PC-3 (cell line): ENCODE measurements around the gene ITGAL. TPM values are rescaled to one million over a fixed set of nuclear protein-coding genes. Genes with fewer than 3 reads are reported as not detected.
A peak's percentile ranks its signal among the peaks of the same experiment; 100 is the strongest.

ENCODE experiments used
- ATAC-seq: fragments of 200-7000 bp; cut with Tn5 transposase; 2 replicates; pipeline ENCODE4 v1.9.1; 2020; ENCODE audit warnings: mild to moderate bottlenecking, moderate library complexity
- BruUV-seq: library from RNA; stranded (reverse); fragments of 400-500 nt; replicated peaks from 2 replicates; lab custom pipeline; 2021; lab: Mats Ljungman, UMichigan
- CTCF ChIA-PET: fragments of 300-600 bp; sonication (Branson Sonifier 250); formaldehyde crosslinking; loops from one replicate; lab custom pipeline; 2022; ENCODE audit warnings: antibody characterized with exemption; lab: Charles Lee
- POLR2A ChIA-PET: fragments of 300-600 bp; sonication (Branson Sonifier 250); formaldehyde crosslinking; loops from one replicate; lab custom pipeline; 2022; ENCODE audit warnings: antibody characterized with exemption; ENCODE audit not compliant: unreplicated experiment; lab: Charles Lee
- DNase-seq: peaks from one replicate; pipeline ENCODE4 v3.0.0-alpha.2; 2015
- H2AFZ ChIP-seq: fragments of 300-600 bp; sonication (generic); 2 replicates; pipeline ENCODE4 v1.6.0; 2016; ENCODE audit warnings: antibody characterized with exemption, low read length
- H3F3A ChIP-seq: fragments of 300-600 bp; sonication (generic); one replicate; pipeline ENCODE4 v1.6.0; 2017; ENCODE audit warnings: antibody characterized with exemption, low read length, control low read depth, mild to moderate bottlenecking; ENCODE audit not compliant: unreplicated experiment
- H3K27ac ChIP-seq: fragments of 300-600 bp; sonication (generic); 2 replicates; pipeline ENCODE4 v1.5.1; 2016; ENCODE audit warnings: mild to moderate bottlenecking, low read length
- H3K27me3 ChIP-seq: fragments of 300-600 bp; sonication (generic); 2 replicates; pipeline ENCODE4 v1.6.1; 2016; ENCODE audit warnings: low read length, mixed read lengths
- H3K36me3 ChIP-seq: fragments of 300-600 bp; sonication (generic); 2 replicates; pipeline ENCODE4 v1.6.1; 2016; ENCODE audit warnings: low read depth, mixed run types, low read length, mixed read lengths
- H3K4me1 ChIP-seq: fragments of 300-600 bp; sonication (generic); 2 replicates; pipeline ENCODE4 v1.5.1; 2016; ENCODE audit warnings: low read length; ENCODE audit not compliant: insufficient read depth
- H3K4me2 ChIP-seq: fragments of 300-600 bp; sonication (generic); 2 replicates; pipeline ENCODE4 v1.6.0; 2016; ENCODE audit warnings: low read length
- H3K4me3 ChIP-seq: fragments of 300-600 bp; sonication (generic); 2 replicates; pipeline ENCODE4 v1.5.1; 2016; ENCODE audit warnings: mild to moderate bottlenecking, low read length, mixed read lengths
- H3K79me2 ChIP-seq: fragments of 300-600 bp; sonication (generic); 2 replicates; pipeline ENCODE4 v1.6.1; 2017; ENCODE audit warnings: low read length, mixed read lengths
- H3K9ac ChIP-seq: fragments of 300-600 bp; sonication (generic); 2 replicates; pipeline ENCODE4 v1.6.0; 2016; ENCODE audit warnings: mild to moderate bottlenecking, low read length
- H3K9me2 ChIP-seq: fragments of 300-600 bp; sonication (generic); replicated peaks from 2 replicates; pipeline ENCODE4 v1.6.1; 2016; ENCODE audit warnings: mixed run types, low read length, mixed read lengths
- H3K9me3 ChIP-seq: fragments of 300-600 bp; sonication (generic); 2 replicates; pipeline ENCODE4 v1.6.1; 2016; ENCODE audit warnings: low read length, mixed read lengths
- H4K20me1 ChIP-seq: fragments of 300-600 bp; sonication (generic); 2 replicates; pipeline ENCODE4 v1.6.1; 2016; ENCODE audit warnings: low read length, mixed read lengths
- EZH2 ChIP-seq: fragments of 300-600 bp; sonication (generic); IDR thresholded peaks from one replicate; pipeline ENCODE4 v1.6.1; 2017; ENCODE audit warnings: antibody characterized with exemption, mild to moderate bottlenecking, low read length; ENCODE audit not compliant: unreplicated experiment
- EZH2phosphoT487 ChIP-seq: fragments of 300-600 bp; sonication (generic); IDR thresholded peaks from 2 replicates; pipeline ENCODE4 v1.6.1; 2018; ENCODE audit warnings: mild to moderate bottlenecking, antibody characterized with exemption, low read length, borderline replicate concordance
- intact Hi-C: fragments of 100-400 bp; cut with micrococcal nuclease; formaldehyde crosslinking; loops from 2 replicates; pipeline ENCODE4 v1.9.0; 2023
- microRNA-seq: library from miRNA; unstranded; fragments of <30 nt; microRNA quantifications from one replicate; pipeline ENCODE4 v1.1.0, GENCODE V29; 2020; ENCODE audit not compliant: unreplicated experiment
- total RNA-seq: library from RNA; depleted of rRNA; stranded (reverse); fragments of >200 nt; gene quantifications from 2 replicates; pipeline ENCODE4 v1.2.3, GENCODE V29; 2014; rRNA removed
- TF ChIP-seq, protein P1 (sequence below): fragments of 300-600 bp; sonication (generic); conservative IDR thresholded peaks from 2 replicates; pipeline ENCODE4 v1.5.1; 2017; ENCODE audit warnings: antibody characterized with exemption, low read depth, mild to moderate bottlenecking, low read length

ITGAL gene
- total RNA-seq, 1 experiment from 2014 or later = not detected

DNA sequence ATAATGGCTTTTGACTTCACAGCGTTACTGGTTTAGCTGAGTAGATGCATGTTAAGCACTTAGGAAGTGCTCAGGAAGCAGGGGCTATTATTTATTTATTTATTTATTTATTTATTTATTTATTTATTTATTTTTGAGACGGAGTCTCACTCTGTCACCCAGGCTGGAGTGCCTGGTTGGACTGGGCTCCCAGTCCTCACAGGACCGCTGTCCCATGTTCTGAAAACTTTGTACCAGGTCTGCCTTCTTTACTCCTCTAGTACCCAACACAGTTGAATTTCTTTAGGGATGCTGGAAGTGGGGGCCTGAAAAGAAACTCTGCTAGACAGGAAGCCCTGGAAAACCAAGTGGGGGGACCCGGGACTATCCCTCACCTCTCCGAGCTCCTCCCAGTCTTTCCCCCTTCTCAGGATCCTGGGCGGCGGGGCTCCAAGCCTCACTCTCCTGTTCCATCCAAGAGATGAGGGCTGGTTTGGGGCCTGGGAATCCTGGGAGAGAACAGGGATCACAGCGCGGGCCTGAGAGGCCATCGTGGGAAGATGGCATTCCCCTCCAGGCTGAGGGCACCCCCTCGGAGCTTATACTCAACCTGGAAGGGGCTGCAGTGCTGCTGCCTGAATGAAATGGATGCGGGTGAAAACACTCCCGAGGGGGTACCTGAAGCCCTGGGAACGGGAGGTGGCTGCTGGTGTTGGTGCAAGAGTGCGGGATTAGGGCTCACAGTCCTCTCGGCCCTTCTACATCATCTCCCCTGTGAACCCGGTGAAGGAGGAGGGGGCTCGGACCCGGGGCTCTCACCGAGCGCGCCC is 98.3 kb downstream of the ITGAL start:
- H3K27me3 ChIP-seq = no peaks in the 10 kb centered on the region
- ATAC-seq = 0 out of 2 replicates have a peak, but pooled peaks have one; percentile 1
- no peak for DNase-seq
- intact Hi-C loops = loop anchor here (10.0 kb wide), 1 partner anchor 64 kb away; no protein-coding TSS in a partner anchor
- peak overlapping the region; percentile 98 for H2AFZ ChIP-seq
- H3K4me2 ChIP-seq = peak overlapping the region; percentile 100
- peak overlapping the region; percentile 89 for H3K27ac ChIP-seq
- H4K20me1 ChIP-seq = no peaks in the 10 kb centered on the region
- ChIA-PET POLR2A (no interaction called here), CTCF (no interaction called here)
- peaks cover 7% of the 10 kb centered on the region; the same call in 1 of the 2 replicates for H3K79me2 ChIP-seq
- no peaks in the 10 kb centered on the region for H3F3A ChIP-seq
- no peaks in the 10 kb centered on the region for H3K9me2 ChIP-seq
- H3K9ac ChIP-seq = peak overlapping the region; percentile 92
- H3K4me3 ChIP-seq = peak overlapping the region; percentile 94
- H3K36me3 ChIP-seq = no peaks in the 10 kb centered on the region
- BruUV-seq = TSS peak; percentile 31
- no peaks in the 10 kb centered on the region for H3K9me3 ChIP-seq
- TF ChIP-seq, protein P1, sequence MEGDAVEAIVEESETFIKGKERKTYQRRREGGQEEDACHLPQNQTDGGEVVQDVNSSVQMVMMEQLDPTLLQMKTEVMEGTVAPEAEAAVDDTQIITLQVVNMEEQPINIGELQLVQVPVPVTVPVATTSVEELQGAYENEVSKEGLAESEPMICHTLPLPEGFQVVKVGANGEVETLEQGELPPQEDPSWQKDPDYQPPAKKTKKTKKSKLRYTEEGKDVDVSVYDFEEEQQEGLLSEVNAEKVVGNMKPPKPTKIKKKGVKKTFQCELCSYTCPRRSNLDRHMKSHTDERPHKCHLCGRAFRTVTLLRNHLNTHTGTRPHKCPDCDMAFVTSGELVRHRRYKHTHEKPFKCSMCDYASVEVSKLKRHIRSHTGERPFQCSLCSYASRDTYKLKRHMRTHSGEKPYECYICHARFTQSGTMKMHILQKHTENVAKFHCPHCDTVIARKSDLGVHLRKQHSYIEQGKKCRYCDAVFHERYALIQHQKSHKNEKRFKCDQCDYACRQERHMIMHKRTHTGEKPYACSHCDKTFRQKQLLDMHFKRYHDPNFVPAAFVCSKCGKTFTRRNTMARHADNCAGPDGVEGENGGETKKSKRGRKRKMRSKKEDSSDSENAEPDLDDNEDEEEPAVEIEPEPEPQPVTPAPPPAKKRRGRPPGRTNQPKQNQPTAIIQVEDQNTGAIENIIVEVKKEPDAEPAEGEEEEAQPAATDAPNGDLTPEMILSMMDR = no peak
- TF ChIP-seq EZH2phosphoT487 = no peak
- H3K4me1 ChIP-seq = peaks cover 34% of the 10 kb centered on the region

DNA sequence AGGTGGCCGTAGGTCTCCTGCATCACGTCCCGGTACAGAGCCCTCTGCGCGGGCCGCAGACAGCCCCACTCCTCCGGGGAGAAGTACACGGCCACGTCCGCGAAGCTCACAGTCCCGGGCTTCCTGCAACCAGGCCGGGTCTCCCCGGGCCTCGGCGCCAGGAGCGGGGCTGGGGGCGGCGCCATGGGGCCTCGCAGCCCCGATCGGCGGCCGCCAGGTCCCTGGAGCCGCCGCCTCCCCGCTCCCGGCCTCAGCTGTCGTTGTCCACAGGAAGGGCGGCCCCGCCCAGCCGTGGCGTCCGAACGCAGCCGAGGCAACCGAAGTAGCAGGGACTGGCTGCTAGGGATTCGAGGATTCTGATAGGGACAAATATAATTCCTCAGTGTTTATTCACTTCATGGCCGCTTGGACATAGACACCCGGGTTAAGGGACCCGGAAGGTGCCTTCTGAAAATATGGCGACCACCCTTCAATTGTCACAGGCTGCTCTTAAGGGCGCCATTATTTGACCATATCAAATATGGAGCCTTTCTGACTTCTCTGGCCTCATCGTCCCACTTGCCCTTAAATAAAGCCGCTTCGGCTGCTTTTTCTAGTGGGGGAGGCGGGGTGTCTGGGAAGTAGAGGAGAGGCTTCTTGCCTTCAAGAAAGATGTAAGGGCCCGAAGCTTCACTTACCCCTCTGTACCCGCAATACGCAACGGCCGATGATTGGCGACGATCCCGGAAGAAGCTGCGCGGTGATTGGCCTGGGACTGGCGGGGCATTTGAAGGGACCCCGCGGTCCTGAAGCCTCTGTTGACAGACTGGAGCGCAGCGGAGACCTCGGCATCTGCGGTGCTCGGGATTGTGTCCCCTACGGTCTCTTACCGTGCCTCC is 99.1 kb downstream of the ITGAL start, which contains the start of gene ZNF688:
ZNF688 (minus strand) TSS at position 270 of the 878 bp plus-strand sequence; CDS start at position 185, 85 bp downstream.
- CTCF ChIA-PET = no interaction called here
- DNase-seq (peak; percentile 90), ATAC-seq (peak; percentile 75)
- Histone ChIP-seq H3K4me1 (peaks cover 34% of the 10 kb centered on the region), H3K9ac (peak within 1 kb of the TSS; percentile 92), H3K9me2 (no peaks in the 10 kb centered on the region), H3F3A (no peaks in the 10 kb centered on the region), H3K9me3 (no peaks in the 10 kb centered on the region), H2AFZ (peak within 1 kb of the TSS; percentile 98), H3K4me2 (peak within 1 kb of the TSS; percentile 100), H3K4me3 (peak within 1 kb of the TSS; percentile 94), H3K36me3 (no peaks in the 10 kb centered on the region), H4K20me1 (no peaks in the 10 kb centered on the region), H3K27me3 (no peaks in the 10 kb centered on the region), H3K79me2 (peaks cover 7% of the 10 kb centered on the region; the same call in 1 of the 2 replicates), H3K27ac (peak within 1 kb of the TSS; percentile 89)
- POLR2A ChIA-PET = interaction anchor here (0.6 to 0.9 kb wide), 2 partner anchors 13 to 201 kb away, joined by 3 to 8 read pairs; partner anchors contain the start of gene ZNF764
- TF ChIP-seq, protein P1 = no peak
- no peak for TF ChIP-seq EZH2
- TF ChIP-seq EZH2phosphoT487 = no peak
- intact Hi-C loops = loop anchor here (10.0 kb wide), 1 partner anchor 63 kb away; no protein-coding TSS in a partner anchor
- BruUV-seq = no TSS peak

Small RNAs within 50 kb of the gene (microRNA-seq; reads per million reads assigned to microRNA genes)
- not detected for gene MIR4518

Other genes starting within 250 kb of the ITGAL start
- gene NPIPB13, start 224.3 kb upstream of the ITGAL start, total RNA-seq = 0.29 and 4.3 TPM in 2 replicates
- gene CD2BP2, start 117.4 kb upstream of the ITGAL start, total RNA-seq = 30.0 and 43.3 TPM in 2 replicates
- 36.0 and 52.4 TPM in 2 replicates for gene TBC1D10B, start 102.2 kb upstream of the ITGAL start, total RNA-seq
- not detected in 2 replicates for gene MYL11, start 97.9 kb upstream of the ITGAL start, total RNA-seq
- gene SEPTIN1, start 90.2 kb upstream of the ITGAL start, total RNA-seq = 0.55 TPM in 1 of 2 replicates, not detected in the other
- gene ZNF48, start 77.3 kb upstream of the ITGAL start, total RNA-seq = 8.9 and 14.2 TPM in 2 replicates
- gene ZNF771, start 65.1 kb upstream of the ITGAL start, total RNA-seq = 3.6 and 4.3 TPM in 2 replicates
- 63.1 and 64.1 TPM in 2 replicates for gene DCTPP1, start 42.7 kb upstream of the ITGAL start, total RNA-seq
- 8.4 and 16.8 TPM in 2 replicates for gene SEPHS2, start 26.9 kb upstream of the ITGAL start, total RNA-seq
- gene ZNF768, start 53.8 kb downstream of the ITGAL start, total RNA-seq = 31.2 and 46.7 TPM in 2 replicates
- 7.9 and 8.9 TPM in 2 replicates for gene ZNF747, start 62.1 kb downstream of the ITGAL start, total RNA-seq
- gene ZNF764, start 85.6 kb downstream of the ITGAL start, total RNA-seq = 8.1 and 12.8 TPM in 2 replicates
- 5.5 and 14.3 TPM in 2 replicates for gene ZNF688, start 99.0 kb downstream of the ITGAL start, total RNA-seq
- 4.9 and 5.0 TPM in 2 replicates for gene ZNF785, start 113.0 kb downstream of the ITGAL start, total RNA-seq
- gene ZNF689, start 137.6 kb downstream of the ITGAL start, total RNA-seq = 6.0 and 6.9 TPM in 2 replicates
- 9.6 and 14.5 TPM in 2 replicates for gene PRR14, start 178.2 kb downstream of the ITGAL start, total RNA-seq
- gene FBRS, start 185.7 kb downstream of the ITGAL start, total RNA-seq = 22.2 and 35.0 TPM in 2 replicates
- gene SRCAP, start 226.4 kb downstream of the ITGAL start, total RNA-seq = 19.0 and 29.6 TPM in 2 replicates